Measurements from ENCODE around the gene PRRT4. TPM values are rescaled to one million over a fixed set of nuclear protein-coding genes. Genes with fewer than 3 reads are reported as not detected.

The PRRT4 gene
- total RNA-seq, 1 experiment from 2014 or later = not detected

DNA sequence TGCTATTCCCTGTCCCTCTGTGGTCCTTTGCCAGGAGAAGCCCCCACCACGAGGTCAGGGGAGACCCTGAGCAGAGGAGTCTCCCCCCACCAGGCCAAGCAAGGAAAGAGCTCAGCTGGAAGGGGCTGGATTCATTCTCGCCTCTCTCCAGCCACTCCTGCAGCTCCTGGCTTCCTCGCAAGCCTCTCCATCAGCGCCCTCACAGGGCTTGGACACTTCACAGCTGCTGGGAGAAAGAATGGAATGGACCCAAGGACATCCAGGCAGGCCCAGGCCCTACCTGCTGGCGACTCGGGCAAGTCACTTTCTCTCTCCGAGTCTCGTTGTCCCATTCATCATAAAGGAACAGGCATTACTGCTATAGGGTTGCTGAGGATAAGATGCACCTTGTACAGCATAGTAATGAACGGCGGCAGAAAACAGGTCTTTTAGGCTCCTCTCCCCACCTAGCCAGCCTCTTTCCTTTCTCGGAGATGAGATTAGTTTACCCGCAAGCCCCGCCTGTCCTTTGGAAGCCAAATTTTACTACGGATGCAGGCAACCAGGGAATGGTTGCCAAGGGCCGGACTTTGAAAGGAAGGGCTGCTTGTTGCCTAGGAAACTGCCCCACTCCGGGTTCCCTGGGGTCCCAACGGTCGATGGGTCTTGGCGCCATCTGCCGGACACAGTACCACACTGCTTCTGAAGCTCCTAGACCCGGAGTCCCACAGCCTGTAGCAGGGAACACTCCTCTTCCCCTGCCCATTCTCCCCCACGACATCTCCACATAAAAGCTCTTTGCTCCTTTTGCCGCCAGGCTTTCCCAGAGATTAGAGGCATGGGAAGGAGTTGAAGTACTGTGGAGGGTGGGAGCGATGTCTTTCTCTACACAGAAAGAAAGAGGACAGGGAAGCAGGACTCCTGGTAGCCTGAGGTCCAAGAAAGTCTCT lies 26.0 kb upstream of the PRRT4 start:
- Mint-ChIP-seq H3K27me3 (ENCODE audit: unreplicated experiment) (peaks cover 28% of the 10 kb centered on the region), H3K9me3 (ENCODE audit: low read depth, unreplicated experiment) (no peaks in the 10 kb centered on the region), H3K4me3 (ENCODE audit: low read depth, unreplicated experiment) (no peak overlapping the region), H3K4me1 (ENCODE audit: low read depth, unreplicated experiment) (no peaks in the 10 kb centered on the region), H3K27ac (ENCODE audit: unreplicated experiment) (no peak overlapping the region), H3K36me3 (ENCODE audit: insufficient read depth, unreplicated experiment) (no peaks in the 10 kb centered on the region)
- CTCF ChIA-PET = interaction anchor here (0.6 to 2.7 kb wide), 5 partner anchors 10 to 48 kb away, joined by 3 to 60 read pairs (median 4); partner anchors contain the start of gene RBM28
- BruUV-seq (replicated peaks) = no TSS peak
- intact Hi-C loops (cut with micrococcal nuclease; ENCODE audit: unreplicated experiment) = loop anchor here (1.0 kb wide), 1 partner anchor 40 kb away; no protein-coding TSS in a partner anchor
- DNase-seq = peak; percentile 80
- TF ChIP-seq, protein P1, sequence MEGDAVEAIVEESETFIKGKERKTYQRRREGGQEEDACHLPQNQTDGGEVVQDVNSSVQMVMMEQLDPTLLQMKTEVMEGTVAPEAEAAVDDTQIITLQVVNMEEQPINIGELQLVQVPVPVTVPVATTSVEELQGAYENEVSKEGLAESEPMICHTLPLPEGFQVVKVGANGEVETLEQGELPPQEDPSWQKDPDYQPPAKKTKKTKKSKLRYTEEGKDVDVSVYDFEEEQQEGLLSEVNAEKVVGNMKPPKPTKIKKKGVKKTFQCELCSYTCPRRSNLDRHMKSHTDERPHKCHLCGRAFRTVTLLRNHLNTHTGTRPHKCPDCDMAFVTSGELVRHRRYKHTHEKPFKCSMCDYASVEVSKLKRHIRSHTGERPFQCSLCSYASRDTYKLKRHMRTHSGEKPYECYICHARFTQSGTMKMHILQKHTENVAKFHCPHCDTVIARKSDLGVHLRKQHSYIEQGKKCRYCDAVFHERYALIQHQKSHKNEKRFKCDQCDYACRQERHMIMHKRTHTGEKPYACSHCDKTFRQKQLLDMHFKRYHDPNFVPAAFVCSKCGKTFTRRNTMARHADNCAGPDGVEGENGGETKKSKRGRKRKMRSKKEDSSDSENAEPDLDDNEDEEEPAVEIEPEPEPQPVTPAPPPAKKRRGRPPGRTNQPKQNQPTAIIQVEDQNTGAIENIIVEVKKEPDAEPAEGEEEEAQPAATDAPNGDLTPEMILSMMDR (IDR thresholded peaks at IDR 0.05; ENCODE audit: unreplicated experiment) = peak; percentile 78

DNA sequence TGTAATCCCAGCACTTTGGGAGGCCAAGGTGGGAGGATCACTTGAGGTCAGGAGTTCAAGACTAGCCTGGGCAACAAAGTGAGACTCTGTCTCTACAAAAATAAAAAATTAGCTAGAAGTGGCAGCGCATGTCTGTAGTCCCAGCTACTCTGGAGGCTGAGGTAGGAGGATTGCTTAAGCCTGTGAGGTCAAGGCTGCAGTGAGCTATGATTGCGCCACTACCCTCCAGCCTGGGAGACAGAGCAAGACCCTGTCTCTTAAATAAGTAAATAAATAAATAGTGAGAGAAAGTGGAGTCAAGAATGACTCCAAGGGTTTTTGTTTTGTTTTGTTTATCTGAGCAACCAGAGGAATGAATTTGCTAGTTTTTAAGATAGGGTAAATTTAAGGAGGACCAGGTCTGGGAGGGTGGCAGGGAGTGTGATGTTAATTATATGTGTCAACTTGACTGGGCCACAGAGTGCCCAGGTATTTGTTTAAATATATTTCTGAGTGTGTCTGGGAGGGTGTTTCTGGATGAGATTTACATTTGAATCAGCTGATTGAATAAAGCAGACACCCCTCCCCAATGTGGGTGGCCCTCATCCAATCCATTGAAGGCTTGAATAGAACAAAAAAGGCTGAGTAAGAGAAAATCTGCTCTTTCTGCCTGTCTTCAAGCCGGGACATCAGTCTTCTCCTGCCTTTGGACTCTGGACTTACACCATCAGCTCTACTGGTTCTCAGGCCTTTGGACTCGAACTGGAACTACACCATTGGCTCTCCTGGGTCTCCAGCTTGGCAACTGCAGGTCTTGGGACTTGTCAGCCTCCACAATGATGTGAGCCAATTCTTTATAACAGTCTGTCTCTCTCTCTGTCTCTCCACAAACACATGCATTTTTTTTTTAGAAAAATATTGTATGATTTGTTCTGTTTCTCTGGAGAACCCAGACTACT lies 24.8 kb upstream of the PRRT4 start:
- Mint-ChIP-seq H3K27me3 (ENCODE audit: unreplicated experiment) (peaks cover 28% of the 10 kb centered on the region), H3K9me3 (ENCODE audit: low read depth, unreplicated experiment) (no peaks in the 10 kb centered on the region), H3K4me1 (ENCODE audit: low read depth, unreplicated experiment) (no peaks in the 10 kb centered on the region), H3K36me3 (ENCODE audit: insufficient read depth, unreplicated experiment) (no peaks in the 10 kb centered on the region), H3K4me3 (ENCODE audit: low read depth, unreplicated experiment) (no peak overlapping the region), H3K27ac (ENCODE audit: unreplicated experiment) (no peak overlapping the region)
- CTCF ChIA-PET = interaction anchor here (2.7 kb wide), 1 partner anchor 38 kb away, joined by 60 read pairs; no protein-coding TSS in a partner anchor
- no peak for DNase-seq
- TF ChIP-seq, protein P1 (IDR thresholded peaks at IDR 0.05; ENCODE audit: unreplicated experiment) = no peak
- no TSS peak for BruUV-seq (replicated peaks)
- intact Hi-C loops (cut with micrococcal nuclease; ENCODE audit: unreplicated experiment) = no loop called here

DNA sequence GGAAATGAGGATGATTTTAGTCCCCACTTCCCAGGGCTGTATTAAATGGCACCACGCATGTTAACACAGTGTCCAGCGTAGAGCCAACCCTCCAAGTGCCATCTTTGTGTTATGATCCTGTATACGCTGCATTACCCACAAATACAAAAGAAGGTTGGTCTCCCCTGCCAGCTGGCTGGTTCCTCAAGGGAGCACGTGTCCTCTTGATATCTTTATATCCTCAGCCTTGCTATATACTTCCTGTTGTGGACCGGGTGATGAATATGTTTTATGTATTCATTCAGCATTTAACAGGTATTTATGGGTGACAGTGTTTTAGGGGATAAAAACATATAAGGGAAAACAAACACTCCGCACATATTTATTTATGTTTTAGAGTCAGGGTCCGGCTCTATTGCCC lies 23.2 kb upstream of the PRRT4 start:
- Mint-ChIP-seq H3K9me3 (ENCODE audit: low read depth, unreplicated experiment) (no peaks in the 10 kb centered on the region), H3K27me3 (ENCODE audit: unreplicated experiment) (peaks cover 28% of the 10 kb centered on the region), H3K4me1 (ENCODE audit: low read depth, unreplicated experiment) (no peaks in the 10 kb centered on the region), H3K27ac (ENCODE audit: unreplicated experiment) (no peak overlapping the region), H3K4me3 (ENCODE audit: low read depth, unreplicated experiment) (no peak overlapping the region), H3K36me3 (ENCODE audit: insufficient read depth, unreplicated experiment) (no peaks in the 10 kb centered on the region)
- intact Hi-C loops (cut with micrococcal nuclease; ENCODE audit: unreplicated experiment) = no loop called here
- CTCF ChIA-PET = interaction anchor here (2.5 kb wide), 1 partner anchor 37 kb away, joined by 7 read pairs; no protein-coding TSS in a partner anchor
- DNase-seq = no peak
- no TSS peak for BruUV-seq (replicated peaks)
- TF ChIP-seq, protein P1 (IDR thresholded peaks at IDR 0.05; ENCODE audit: unreplicated experiment) = no peak

GRCh38 chr7:128383776-128384175 lies 22.3 kb upstream of the PRRT4 start:
- no TSS peak for BruUV-seq (replicated peaks)
- no peaks in the 10 kb centered on the region for H3K4me1 Mint-ChIP-seq (ENCODE audit: low read depth, unreplicated experiment)
- peak overlapping the region; percentile 1 for H3K27ac Mint-ChIP-seq (ENCODE audit: unreplicated experiment)
- no peaks in the 10 kb centered on the region for H3K9me3 Mint-ChIP-seq (ENCODE audit: low read depth, unreplicated experiment)
- DNase-seq = no peak
- no peak overlapping the region for H3K4me3 Mint-ChIP-seq (ENCODE audit: low read depth, unreplicated experiment)
- TF ChIP-seq, protein P1 (IDR thresholded peaks at IDR 0.05; ENCODE audit: unreplicated experiment) = no peak
- peaks cover 28% of the 10 kb centered on the region for H3K27me3 Mint-ChIP-seq (ENCODE audit: unreplicated experiment)
- no peaks in the 10 kb centered on the region for H3K36me3 Mint-ChIP-seq (ENCODE audit: insufficient read depth, unreplicated experiment)
- CTCF ChIA-PET = interaction anchor here (2.5 kb wide), 1 partner anchor 36 kb away, joined by 7 read pairs; no protein-coding TSS in a partner anchor
- intact Hi-C loops (cut with micrococcal nuclease; ENCODE audit: unreplicated experiment) = no loop called here

All from Calu3 (cell line).